ENCODE measurements around the gene IAPP.

GRCh38 chr12:21392384-21392783, 19.7 kb downstream of the IAPP start:
- TF ChIP-seq CTCF (optimal IDR thresholded peaks at IDR 0.05 in 1 of 3, IDR thresholded peaks at IDR 0.05 in 1 of 3, conservative IDR thresholded peaks at IDR 0.05 in 1 of 3; ENCODE audit: extremely low read depth in 1 of 3, insufficient read depth in 2 of 3, low read length in 3 of 3) (no peak), EZH2 (IDR thresholded peaks at IDR 0.05; ENCODE audit: low read length) (no peak)

Measured in keratinocyte (primary cell).